Renal cortical epithelial cell (primary cell): ENCODE measurements around the gene RAPH1. TPM values are rescaled to one million over a fixed set of nuclear protein-coding genes. Genes with fewer than 3 reads are reported as not detected.
"Not testable (repeated sequence)": the region's sequence is repeated elsewhere in the genome, so short reads cannot be mapped to it uniquely, and the experiment has no call there.

Source experiments
- DNase-seq: peaks from one replicate; pipeline ENCODE4 v3.0.0-alpha.2; 2011; ENCODE audit warnings: low read depth
- total RNA-seq: library from RNA; depleted of rRNA; stranded (reverse); fragments of >200 nt; gene quantifications from 2 replicates; pipeline ENCODE4 v1.2.3, GENCODE V29; 2014

RAPH1 gene
- total RNA-seq, 1 donor from 2014 or later: 43.3 TPM

DNA sequence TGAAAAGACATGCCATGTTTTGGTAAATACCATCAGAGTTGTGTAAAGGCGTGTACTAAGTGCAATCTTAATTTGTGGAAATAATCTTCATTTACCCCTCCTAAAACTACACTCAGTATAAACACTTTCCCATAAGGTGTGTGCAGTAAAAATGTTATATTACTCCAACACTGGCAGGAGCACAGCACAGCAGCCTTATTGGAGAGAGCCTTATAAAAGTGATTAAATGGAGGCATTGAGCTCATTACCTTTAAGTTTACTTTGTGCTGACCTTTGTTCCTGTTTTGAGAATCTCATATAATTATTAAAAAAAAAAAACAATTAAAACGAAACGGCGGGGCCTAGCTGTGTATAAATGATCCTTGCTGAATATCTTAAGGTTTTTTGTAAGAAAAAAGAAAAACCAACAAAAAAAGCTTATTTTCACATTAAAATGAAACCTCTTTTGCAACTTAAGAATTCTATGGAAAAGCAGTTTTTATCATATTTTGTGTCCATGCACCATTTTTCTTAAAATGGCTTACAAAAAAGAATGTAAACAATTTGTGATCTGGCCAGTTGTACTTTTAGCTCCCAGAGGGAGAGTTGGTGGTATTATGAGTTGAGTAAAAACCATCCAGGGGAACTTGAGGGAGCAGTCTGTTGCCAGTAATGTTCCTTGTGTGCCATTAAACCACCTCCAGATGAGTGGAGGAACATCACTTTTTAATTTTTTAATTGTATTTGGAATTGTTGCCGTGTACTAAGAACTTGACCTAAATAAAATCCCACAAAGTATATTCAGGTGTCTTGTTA lies 103.5 kb downstream of the RAPH1 start:
- DNase-seq: no peak

DNA sequence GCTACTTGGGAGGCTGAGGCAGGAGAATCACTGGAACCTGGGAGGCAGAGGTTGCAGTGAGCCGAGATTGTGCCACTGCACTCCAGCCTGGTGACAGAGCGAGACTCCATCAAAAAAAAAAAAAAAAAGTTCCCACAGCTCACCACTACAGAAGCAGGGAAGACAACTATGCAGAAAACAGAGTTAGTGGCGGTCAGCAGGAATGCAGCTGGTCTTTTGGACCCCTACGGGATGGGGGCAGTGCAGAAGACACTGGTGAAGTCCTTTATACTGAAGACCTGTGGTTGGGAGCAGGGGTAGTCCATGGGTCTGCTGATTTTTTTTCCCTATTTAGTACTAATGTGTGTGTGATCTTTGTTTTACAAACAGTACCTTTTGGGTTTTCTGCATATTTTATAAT lies 105.5 kb downstream of the RAPH1 start:
- not testable (repeated sequence) for DNase-seq

DNA sequence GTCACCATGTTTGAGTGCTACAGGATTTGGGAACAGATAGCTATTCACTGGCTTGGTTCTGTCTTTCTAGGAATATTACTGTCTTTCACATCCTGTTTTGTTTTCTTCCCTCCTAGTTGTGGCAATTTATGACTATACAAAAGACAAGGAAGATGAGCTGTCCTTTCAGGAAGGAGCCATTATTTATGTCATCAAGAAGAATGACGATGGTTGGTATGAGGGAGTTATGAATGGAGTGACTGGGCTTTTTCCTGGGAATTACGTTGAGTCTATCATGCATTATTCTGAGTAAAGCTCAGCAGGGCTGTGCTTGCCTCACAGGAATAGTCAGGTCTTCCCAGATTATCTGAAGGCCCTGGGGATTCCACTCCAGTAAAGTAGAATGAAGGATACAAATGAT lies 108.0 kb downstream of the RAPH1 start:
- DNase-seq: no peak

DNA sequence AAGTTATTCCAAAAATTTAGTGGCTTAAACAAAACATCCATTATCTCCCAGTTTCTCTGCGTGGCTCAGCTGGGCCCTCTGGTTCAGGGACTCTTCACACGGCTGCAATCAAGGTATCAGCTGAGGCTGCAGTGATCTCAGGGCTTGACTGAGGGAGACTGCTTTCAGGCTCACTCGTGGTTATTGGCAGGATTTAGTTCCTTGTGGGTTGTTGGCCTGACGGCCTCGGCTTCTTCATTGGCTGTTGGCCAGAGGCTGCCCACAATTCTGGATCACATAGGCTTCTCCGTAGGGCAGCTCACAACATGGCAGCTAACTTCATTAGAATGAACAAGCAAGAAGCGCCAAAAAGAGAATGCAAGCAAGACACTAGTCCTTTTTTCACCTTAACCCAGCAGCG lies 116.8 kb downstream of the RAPH1 start:
- no peak for DNase-seq

DNA sequence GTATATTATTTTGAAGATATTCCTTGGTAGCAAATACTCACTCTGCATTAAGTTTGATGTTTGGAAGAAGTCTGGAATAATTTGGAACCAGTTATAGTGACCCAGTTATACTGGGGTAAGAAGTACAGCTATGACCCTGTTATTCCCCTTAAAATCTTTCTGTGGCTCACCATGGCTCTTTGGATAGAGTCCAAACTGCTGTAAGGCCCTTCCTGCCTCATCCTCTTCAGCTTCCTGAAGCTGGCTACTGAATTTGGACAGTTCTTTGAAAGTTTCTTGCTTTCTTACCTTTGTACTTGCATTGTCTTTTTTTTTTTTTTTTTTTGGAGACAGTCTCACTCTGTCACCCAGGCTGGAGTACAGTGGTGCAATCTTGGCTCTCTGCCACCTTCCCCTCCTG lies 121.3 kb downstream of the RAPH1 start:
- no peak for DNase-seq

DNA sequence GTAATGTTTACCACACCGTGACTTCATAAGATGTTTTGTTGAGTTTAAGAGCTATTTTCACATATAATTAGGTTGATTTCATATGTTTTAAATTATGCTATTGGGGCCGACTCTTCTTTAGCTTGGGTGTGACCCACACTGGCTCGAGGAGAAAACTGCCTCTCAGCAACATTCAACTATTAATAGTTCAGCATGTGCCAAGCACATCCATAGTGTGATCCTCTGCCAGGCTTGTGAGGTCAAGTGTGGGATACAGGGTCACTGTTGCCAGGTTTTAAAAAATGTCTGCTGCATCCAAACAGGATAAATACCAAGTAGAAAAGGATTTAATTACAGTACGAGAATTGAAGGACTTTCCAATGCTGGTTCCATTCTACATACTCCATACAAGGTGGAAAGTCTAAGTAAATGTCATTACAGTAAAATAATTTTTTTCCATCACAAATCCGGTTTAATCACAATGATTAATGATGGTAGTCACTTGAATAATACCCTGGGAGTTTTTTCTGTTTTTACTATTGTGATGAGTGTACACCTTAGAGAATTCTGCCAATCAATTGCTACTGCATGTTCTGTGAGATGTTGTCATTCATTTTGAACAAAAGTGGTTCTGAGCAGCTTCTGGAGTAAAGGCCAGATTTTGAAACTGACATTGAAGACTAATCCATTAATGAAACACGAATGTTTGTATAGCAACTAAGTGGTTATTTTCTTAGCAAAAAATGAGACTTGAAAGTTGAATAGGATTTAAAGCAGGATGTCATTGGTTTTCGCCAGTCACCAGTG lies 122.4 kb downstream of the RAPH1 start:
- no peak for DNase-seq

DNA sequence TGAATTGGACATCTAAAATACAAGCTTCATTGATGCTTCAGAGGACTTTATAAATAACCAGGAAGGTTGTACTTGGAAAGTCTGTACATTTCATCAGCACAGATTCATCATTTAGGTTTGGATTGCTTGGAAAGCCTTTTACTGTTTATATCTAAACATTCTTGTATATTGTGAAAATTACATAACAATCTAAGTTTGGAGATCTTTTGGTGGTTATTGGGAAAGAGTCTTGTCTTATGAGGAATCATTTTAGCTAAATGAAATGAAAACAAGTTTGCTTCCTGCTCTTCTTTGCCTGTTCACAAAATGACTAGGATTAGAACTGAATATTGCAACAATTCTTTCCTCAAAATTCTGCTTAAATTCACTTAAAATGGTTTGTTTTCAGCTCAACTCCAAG lies 127.6 kb downstream of the RAPH1 start:
- no peak for DNase-seq

DNA sequence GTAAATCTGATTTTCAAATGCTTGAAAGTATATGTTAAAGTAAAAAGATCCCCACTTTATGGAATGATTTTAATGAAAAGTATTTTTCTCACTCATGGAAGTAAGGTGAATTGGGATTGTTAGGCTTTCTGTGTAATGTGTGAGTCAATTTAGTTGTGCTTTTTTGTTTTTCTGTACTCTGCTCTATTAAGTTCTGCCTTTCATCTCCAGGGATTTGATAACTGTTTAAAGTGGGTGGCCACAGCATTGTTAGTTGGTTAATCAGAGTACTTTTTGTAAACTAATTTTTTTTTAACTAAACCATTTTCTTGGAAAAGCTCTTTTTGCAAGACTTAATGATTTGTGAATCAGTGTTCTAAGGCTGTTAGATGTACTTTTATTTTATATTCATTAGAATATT lies 130.1 kb downstream of the RAPH1 start:
- DNase-seq: peak; percentile 75

DNA sequence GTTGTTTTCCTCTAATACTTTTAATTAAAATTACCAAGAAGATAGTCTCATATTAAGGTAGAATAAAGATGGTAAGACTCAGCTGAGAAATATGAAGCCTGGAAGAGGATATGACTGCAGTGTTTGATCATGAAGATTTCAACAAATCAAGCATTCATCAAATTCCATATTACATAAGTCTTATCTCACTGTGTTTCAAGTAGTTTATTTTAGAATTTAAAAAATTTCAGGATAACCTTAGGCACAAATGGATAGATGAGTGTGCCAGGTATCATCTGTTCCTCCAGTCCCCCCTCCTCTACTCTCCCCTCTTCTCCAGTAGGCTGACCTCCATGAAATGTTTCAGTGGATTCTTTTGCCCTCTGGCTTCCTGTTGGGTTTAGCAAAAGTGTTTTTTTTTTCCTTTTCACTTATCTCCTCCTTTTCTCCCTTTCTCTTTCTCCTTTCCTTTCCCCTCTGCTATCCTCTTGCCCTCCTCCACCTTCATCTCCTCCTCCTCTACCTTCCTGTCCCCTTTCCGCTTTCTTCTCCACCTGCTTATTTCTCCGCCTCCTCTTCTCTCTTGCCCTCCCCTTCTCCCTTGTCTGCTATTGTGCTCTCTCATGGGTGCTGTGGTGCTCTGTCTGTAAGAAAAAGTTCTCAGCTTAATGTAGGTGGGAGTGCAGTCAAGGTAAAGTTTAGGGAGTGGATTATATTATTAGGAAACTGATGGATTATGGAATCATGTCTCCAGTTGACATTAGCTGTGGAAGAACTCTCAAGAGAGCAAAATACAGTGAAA lies 134.1 kb downstream of the RAPH1 start:
- DNase-seq: no peak

DNA sequence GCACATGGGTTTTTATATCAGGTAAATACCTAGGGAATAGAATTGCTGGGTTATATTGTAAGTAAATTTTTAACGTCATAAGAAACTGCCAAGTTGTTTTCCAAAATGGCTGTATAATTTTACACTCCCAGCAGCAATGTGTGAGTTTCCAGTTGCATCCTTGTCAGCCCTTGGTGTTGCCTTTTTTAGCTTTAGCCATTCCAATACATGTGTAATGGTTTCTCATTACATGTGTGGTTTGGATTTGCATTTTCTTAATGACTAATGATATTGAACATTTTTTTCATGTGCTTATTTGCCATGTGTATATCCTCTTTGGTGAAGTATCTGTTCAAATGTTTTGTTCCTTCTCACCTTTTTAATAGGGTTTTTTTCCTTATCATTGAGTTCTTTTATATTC lies 136.1 kb downstream of the RAPH1 start:
- no peak for DNase-seq

DNA sequence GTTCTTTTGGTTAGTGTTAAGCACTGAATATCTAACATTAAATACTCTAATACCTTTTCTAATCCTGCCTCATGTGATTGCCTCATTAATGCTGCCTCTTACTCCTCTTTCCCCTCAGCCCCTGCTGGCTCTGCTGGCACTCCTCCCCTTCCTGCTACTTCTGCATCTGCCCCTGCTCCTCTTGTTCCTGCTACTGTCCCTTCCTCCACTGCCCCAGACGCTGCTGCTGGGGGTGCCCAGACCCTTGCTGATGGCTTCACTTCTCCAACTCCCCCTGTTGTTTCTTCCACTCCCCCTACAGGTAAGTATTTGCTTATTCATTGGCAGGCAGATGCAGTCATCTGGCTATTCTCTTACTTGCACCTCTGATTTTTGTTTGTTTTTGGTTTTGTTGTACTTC lies 138.4 kb downstream of the RAPH1 start:
- no peak for DNase-seq

DNA sequence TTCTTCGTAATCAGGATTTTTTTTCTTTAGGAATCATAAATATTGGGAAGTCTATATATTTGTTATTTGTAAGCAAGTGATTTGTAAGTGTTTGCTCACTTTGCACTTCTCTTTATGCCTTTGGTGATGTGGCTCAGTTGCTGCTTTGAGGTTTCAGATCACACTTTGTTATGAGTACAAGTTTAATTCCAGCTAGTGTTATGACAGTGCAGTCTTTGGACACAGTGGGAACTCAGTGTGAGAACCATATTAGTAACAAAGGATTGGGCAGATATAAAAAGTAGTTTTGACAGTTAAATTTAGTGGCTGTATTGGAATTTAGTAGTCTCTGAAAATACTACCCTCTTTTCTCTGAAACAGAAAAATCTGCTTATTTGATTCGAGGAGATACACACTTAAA lies 139.2 kb downstream of the RAPH1 start:
- no peak for DNase-seq

DNA sequence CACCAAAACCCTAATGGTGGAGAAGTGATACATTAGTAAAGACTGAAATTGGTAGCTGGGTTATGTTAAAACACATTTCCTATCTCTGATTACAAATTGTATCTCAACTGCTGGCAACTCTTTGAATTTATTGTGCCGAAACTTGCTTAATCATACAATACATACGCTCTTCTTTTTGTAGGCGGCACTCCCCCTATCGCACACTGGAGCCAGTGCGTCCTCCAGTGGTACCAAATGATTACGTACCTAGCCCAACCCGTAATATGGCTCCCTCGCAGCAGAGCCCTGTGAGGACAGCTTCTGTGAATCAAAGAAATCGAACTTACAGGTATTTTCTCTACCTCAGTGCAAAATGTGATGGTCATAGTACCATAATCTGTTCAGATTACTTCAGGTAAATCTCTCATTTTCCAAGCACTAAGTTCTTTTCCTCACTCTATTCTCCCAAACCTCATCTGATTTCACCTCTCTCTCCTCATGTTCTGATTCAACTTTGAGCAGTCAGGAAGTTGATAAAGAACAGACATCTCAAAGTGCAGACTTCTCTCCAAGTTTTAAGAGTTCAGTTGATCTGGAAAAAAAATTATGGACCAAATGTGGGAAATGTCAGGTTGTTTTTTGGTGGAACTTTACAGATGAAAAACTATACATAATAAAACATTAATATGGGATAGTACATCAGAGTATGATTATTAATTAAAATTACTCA lies 140.4 kb downstream of the RAPH1 start:
- DNase-seq: no peak

DNA sequence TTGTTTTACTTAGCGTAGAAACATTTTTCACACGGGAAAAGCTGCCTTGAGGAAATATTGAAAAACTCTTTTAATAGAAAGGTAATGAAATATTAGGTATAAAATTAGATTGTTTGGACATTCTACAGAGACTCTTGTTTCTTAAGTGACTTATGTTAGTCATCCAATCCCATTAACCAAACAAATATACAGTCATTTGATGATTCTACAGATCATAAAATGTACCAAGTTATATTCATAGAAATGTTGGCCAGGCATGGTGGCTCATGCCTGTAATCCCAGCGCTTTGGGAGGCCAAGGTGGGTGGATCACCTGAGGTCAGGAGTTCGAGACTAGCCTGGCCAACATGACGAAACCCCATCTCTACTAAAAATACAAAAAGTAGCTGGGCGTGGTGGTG lies 146.9 kb downstream of the RAPH1 start:
- not testable (repeated sequence) for DNase-seq

DNA sequence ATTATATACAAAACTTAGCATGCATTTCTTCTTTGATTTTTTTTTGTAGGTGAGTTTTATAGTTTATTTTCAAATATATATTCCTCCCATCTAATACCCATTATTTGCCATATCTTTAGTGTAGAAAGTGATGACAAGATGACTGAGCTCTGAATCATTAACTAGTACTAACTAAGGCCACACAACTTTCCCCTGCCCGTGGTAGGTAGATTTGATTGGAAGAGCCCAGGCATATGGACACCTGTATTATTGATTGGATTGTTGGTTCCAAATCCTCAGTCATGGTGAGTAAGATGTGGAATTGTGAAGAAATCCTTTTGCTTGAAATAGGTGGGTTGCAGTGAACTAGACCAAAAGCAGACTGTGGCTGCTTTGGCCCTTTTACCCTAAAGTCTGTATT lies 152.1 kb downstream of the RAPH1 start:
- DNase-seq: peak; percentile 30

DNA sequence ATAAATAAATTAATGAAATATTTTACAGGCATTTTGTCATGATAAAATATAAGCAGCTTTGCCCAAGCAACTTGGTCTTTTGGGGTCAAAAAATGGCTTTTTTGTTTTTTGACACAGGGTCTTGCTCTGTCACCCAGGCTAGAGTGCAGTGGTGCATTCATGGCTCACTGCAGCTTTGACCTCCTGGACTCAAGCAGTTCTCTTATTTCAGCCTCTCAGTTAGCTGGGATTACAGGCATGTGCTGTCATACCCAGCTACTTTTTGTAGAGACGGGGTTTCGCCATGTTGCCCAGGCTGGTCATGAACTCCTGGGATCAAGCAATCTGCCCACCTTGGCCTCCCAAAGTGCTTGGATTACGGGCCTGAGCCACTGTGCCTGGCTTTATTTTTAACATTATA lies 155.9 kb downstream of the RAPH1 start:
- DNase-seq: peak; percentile 21

DNA sequence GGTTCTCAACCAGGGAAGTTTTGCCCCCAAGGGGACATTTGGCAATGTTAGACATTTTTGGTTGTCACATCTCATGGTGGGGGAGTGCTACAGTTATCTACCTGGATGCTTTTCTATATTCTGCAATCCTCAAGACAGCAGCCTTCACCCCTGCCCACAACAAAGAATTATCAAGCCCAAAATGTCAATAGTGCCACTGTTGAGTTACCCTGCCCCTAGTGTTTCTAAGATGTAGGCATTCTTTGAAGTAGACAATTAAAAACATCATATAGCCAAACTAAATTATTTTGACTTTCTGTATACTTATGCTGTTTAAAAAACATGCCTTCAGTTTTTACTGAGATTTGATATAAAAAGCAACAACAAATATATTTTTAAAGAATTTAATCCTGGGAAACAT lies 158.9 kb downstream of the RAPH1 start:
- DNase-seq: no peak

DNA sequence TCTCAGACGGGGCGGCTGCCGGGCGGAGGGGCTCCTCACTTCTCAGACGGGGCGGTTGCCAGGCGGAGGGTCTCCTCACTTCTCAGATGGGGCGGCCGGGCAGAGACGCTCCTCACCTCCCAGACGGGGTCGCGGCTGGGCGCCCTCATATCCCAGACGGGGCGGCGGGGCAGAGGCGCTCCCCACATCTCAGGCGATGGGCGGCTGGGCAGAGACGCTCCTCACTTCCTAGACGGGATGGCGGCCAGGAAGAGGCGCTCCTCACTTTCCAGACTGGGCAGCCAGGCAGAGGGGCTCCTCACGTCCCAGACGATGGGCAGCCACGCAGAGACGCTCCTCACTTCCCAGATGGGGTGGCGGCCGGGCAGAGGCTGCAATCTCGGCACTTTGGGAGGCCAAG lies 162.4 kb downstream of the RAPH1 start:
- not testable (repeated sequence) for DNase-seq

DNA sequence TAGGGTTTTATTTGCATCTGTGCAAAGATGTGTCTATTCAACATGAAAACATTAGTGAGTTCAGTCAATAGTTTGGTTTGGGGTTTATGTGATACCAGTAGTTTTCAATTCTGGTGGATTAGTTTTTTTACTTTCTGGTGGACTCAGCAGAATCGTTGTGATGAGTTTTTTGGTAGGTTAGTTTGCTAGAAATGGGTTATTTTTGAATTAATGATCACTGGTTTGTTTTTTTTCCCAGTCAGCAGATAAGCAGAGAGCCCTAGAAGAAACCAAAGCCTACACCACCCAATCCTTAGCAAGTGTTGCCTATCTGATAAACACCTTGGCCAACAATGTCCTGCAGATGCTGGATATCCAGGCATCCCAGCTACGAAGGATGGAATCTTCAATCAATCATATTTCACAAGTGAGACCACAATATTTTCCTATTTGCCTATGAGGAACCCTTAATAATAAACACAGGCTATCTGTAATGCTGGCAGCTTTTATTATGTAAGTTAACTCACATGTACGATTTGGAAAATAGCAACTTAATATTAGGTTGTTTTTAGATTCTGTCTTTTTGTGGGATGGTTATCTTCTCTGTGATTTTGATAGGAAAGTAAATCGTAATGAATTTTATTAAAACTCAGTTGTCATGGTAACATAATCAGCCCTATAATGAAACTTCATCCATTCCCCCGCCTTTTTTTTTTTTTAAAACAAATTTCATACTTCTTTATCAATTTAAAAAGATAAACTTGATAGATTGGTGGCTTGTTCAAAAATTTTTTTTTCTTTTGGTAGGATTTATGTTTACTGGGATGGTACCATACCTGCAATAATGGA lies 168.2 kb downstream of the RAPH1 start:
- DNase-seq: no peak

DNA sequence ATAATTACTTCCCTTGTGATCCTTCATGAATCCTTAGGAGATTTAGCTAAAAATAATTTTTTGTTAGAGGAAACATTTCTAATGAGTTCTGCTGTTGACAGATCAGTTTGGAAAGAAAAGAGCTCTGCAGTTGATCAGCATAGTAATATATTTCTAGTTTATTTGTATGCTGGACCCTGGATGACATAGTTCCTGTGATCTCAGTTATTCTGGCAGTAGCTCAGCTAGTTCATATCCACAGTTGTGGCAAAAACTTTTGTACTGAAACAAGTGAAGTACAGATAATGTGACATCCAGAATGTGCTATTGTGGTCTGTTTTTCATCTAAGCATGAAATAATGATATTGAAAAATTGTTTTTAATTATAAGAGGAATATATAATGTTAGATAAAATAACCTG lies 173.2 kb downstream of the RAPH1 start:
- DNase-seq: no peak

DNA sequence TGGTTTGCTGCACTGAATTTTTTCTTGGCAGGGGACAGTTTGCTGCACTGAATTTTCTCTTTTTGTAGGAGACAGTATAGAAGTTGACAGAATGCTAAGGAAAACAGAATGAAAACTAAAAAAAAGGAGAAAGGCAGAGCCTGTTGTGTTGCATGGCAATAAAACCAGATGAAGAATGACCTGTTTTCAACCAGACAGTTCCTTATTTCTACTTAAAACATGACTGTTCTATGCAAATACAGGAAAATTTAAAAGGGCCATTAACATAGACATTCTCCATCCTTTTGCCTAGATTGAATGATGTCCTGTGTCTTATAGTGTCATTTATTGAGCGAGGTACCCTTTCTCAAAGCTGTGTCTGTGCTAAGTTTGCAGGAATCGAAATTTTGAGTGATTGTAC lies 173.6 kb downstream of the RAPH1 start:
- no peak for DNase-seq
